CD4-positive, alpha-beta T cell treated with Interleukin-15 for 4 hours (primary cell): ENCODE measurements around the gene TCF7L2.

Source experiments
- DNase-seq: peaks from one replicate; pipeline ENCODE4 v3.0.0-alpha.2; 2020; ENCODE audit warnings: low spot score

Gene TCF7L2

GRCh38 chr10:113000442-113000841, 50.4 kb downstream of the TCF7L2 start:
- DNase-seq = no peak

- DNase-seq = no peak
Measured at GRCh38 chr10:113000876-113001598, 51.0 kb downstream of the TCF7L2 start.

GRCh38 chr10:113001599-113002448, 51.8 kb downstream of the TCF7L2 start:
- DNase-seq = no peak

GRCh38 chr10:113002449-113002777, 52.4 kb downstream of the TCF7L2 start:
- no peak for DNase-seq

- no peak for DNase-seq
Measured at GRCh38 chr10:113003052-113003451, 53.0 kb downstream of the TCF7L2 start.

GRCh38 chr10:113004069-113004618, 54.1 kb downstream of the TCF7L2 start:
- DNase-seq = no peak

GRCh38 chr10:113005380-113005779, 55.3 kb downstream of the TCF7L2 start:
- no peak for DNase-seq

GRCh38 chr10:113006656-113007342, 56.8 kb downstream of the TCF7L2 start:
- no peak for DNase-seq

- peak; percentile 44 for DNase-seq
Measured at GRCh38 chr10:113007343-113007771, 57.3 kb downstream of the TCF7L2 start.

- no peak for DNase-seq
Measured at GRCh38 chr10:113007821-113008220, 57.8 kb downstream of the TCF7L2 start.

- no peak for DNase-seq
Measured at GRCh38 chr10:113011592-113012374, 61.7 kb downstream of the TCF7L2 start.

GRCh38 chr10:113015201-113015600, 65.2 kb downstream of the TCF7L2 start:
- no peak for DNase-seq

- DNase-seq = no peak
Measured at GRCh38 chr10:113017376-113017775, 67.3 kb downstream of the TCF7L2 start.

- DNase-seq = no peak
Measured at GRCh38 chr10:113018034-113018433, 68.0 kb downstream of the TCF7L2 start.

- DNase-seq = no peak
Measured at GRCh38 chr10:113019096-113019495, 69.0 kb downstream of the TCF7L2 start.

GRCh38 chr10:113019692-113020474, 69.8 kb downstream of the TCF7L2 start:
- DNase-seq = no peak

GRCh38 chr10:113020475-113020753, 70.4 kb downstream of the TCF7L2 start:
- DNase-seq = no peak

- DNase-seq = no peak
Measured at GRCh38 chr10:113020838-113021237, 70.8 kb downstream of the TCF7L2 start.

GRCh38 chr10:113021268-113022040, 71.4 kb downstream of the TCF7L2 start:
- no peak for DNase-seq

GRCh38 chr10:113022265-113022664, 72.2 kb downstream of the TCF7L2 start:
- no peak for DNase-seq
